AG04450 (cell line): ENCODE data around the gene RFFL. TPM values are rescaled to one million over a fixed set of nuclear protein-coding genes. Genes with fewer than 3 reads are reported as not detected.

Experiments
- CTCF ChIA-PET: fragments of 300-600, 350-600 bp; formaldehyde crosslinking; extraction: SDS; loops from one replicate; lab custom pipeline; 2022; ENCODE audit warnings: antibody characterized with exemption, inconsistent platforms; lab: Charles Lee
- POLR2A ChIA-PET: fragments of 350-600 bp; formaldehyde crosslinking; extraction: SDS; loops from one replicate; lab custom pipeline; 2021; ENCODE audit warnings: antibody characterized with exemption, inconsistent platforms; lab: Yijun Ruan, JAX
- DNase-seq: peaks from one replicate; pipeline ENCODE4 v3.0.0-alpha.2; 2011; ENCODE audit warnings: low read depth, low spot score
- H3K27ac ChIP-seq: one replicate; pipeline ENCODE4 v1.5.1; 2012; ENCODE audit warnings: low read depth, low read length, control low read depth
- H3K27me3 ChIP-seq: one replicate; pipeline ENCODE4 v1.6.0; 2012; ENCODE audit warnings: low read length; ENCODE audit not compliant: control insufficient read depth, insufficient read depth
- H3K4me3 ChIP-seq: 2 replicates; pipeline ENCODE4 v1.5.1; 2011; ENCODE audit warnings: mild to moderate bottlenecking, low read depth, low read length, control low read depth
- H3K9me3 ChIP-seq: 2 replicates; pipeline ENCODE4 v1.5.1; 2012; ENCODE audit warnings: low read length; ENCODE audit not compliant: control insufficient read depth, insufficient read depth
- CTCF ChIP-seq: IDR thresholded peaks from 2 replicates; pipeline ENCODE4 v1.5.1; 2011; ENCODE audit warnings: low read depth, low read length, control low read depth, inconsistent platforms
- polyA plus RNA-seq: library from polyadenylated mRNA; depleted of rRNA; stranded (reverse); fragments of >200 nt; gene quantifications from 2 replicates; pipeline ENCODE4 v1.2.3, GENCODE V29; 2011

The RFFL gene
- polyA plus RNA-seq, 1 experiment, result 11.0 TPM

GRCh38 chr17:34988644-34989043, 74.9 kb downstream of the RFFL start:
- Histone ChIP-seq H3K4me3 (no peak overlapping the region), H3K27ac (no peak overlapping the region), H3K9me3 (no peaks in the 10 kb centered on the region), H3K27me3 (no peaks in the 10 kb centered on the region)
- ChIA-PET CTCF (interaction anchor here (0.5 kb wide), 1 partner anchor 773 kb away, joined by 3 read pairs; no protein-coding TSS in a partner anchor), POLR2A (no interaction called here)
- no peak for TF ChIP-seq CTCF
- DNase-seq, result no peak

- no peaks in the 10 kb centered on the region for H3K9me3 ChIP-seq
- H3K27ac ChIP-seq, result no peak overlapping the region
- no peak overlapping the region for H3K4me3 ChIP-seq
- POLR2A ChIA-PET, result no interaction called here
- no peak for TF ChIP-seq CTCF
- H3K27me3 ChIP-seq, result no peaks in the 10 kb centered on the region
- CTCF ChIA-PET, result no interaction called here
- no peak for DNase-seq
These were observed 76.3 kb downstream of the RFFL start for GRCh38 chr17:34987232-34987631.

GRCh38 chr17:34981538-34982241, 81.8 kb downstream of the RFFL start:
- no peak for DNase-seq
- CTCF ChIA-PET, result interaction anchor here (0.7 to 2.6 kb wide), 11 partner anchors 12 to 160 kb away, joined by 3 to 9 read pairs (median 4); partner anchors contain the start of gene RAD51D
- POLR2A ChIA-PET, result interaction anchor here (0.6 to 2.1 kb wide), 10 partner anchors 9 to 163 kb away, joined by 3 to 11 read pairs (median 5); partner anchors contain the start of genes CCT6B, RFFL and ZNF830
- H3K9me3 ChIP-seq, result no peaks in the 10 kb centered on the region
- no peak for TF ChIP-seq CTCF
- peak overlapping the region; percentile 99 for H3K27ac ChIP-seq
- H3K27me3 ChIP-seq, result no peaks in the 10 kb centered on the region
- H3K4me3 ChIP-seq, result peak overlapping the region; percentile 72

GRCh38 chr17:34980681-34981537, 82.6 kb downstream of the RFFL start:
- POLR2A ChIA-PET, result interaction anchor here (0.6 to 2.1 kb wide), 13 partner anchors 10 to 609 kb away, joined by 3 to 11 read pairs (median 5); partner anchors contain the start of genes CCT6B, RFFL and ZNF830
- TF ChIP-seq CTCF, result peak; percentile 46
- Histone ChIP-seq H3K9me3 (no peaks in the 10 kb centered on the region), H3K27me3 (no peaks in the 10 kb centered on the region), H3K27ac (peak overlapping the region; percentile 99), H3K4me3 (peak overlapping the region; percentile 72)
- DNase-seq, result peak; percentile 50
- CTCF ChIA-PET, result interaction anchor here (0.6 to 2.6 kb wide), 9 partner anchors 13 to 139 kb away, joined by 3 to 9 read pairs (median 4); partner anchors contain the start of gene RAD51D
